ENCODE measurements around the gene TEX51.

Gene TEX51

GRCh38 chr2:126950504-126950903, 51.8 kb downstream of the TEX51 start:
- H3K9me3 ChIP-seq (ENCODE audit: control insufficient read depth, low read length) = no peaks in the 10 kb centered on the region
- no peaks in the 10 kb centered on the region for H3K4me1 ChIP-seq (ENCODE audit: control insufficient read depth, insufficient read depth, low read length, poor library complexity, severe bottlenecking)
- WGBS, 2 experiments (ENCODE audit: insufficient coverage in 2 of 2) = 92 to 97% methylated on average over 3 of the region's 3 CpGs
- no peak overlapping the region for H3K27ac ChIP-seq (ENCODE audit: low read depth, low read length, severe bottlenecking)
- H3K4me3 ChIP-seq (ENCODE audit: extremely low read depth, insufficient read depth, low read length, poor library complexity, severe bottlenecking) = no peak overlapping the region
- no peaks in the 10 kb centered on the region for H3K36me3 ChIP-seq (ENCODE audit: control insufficient read depth, insufficient read depth, low read length)

Data from mesodermal cell (in vitro differentiated cells).